GM10266 (cell line): Measurements from ENCODE around the gene PADI3.

Source experiments
- DNase-seq: peaks from one replicate; pipeline ENCODE4 v3.0.0; 2012; ENCODE audit errors: extremely low spot score
- TF ChIP-seq, protein P1 (sequence below): IDR thresholded peaks from 2 replicates; pipeline ENCODE4 v1.5.1; 2012; ENCODE audit warnings: mild to moderate bottlenecking, low read depth; ENCODE audit not compliant: control insufficient read depth, insufficient read depth; ENCODE audit errors: missing control alignments

The PADI3 gene

DNA sequence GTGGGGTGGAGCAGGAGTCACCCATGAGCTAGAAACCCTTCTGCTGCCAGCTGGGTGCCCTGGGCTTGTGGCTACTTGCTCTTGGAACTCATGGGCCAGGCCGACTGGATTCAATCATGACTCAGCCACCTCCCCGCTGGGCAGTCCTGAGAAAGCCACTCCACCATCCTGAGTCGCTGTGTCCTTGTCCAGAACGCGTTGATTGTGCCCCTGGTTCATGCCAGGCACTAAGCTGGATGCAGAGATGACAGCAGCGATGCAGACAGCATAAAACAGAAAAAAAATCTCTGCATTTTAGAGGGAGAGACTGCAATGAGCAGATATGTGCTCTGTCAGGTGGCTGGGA, 33.4 kb upstream of the PADI3 start:
- TF ChIP-seq, protein P1, sequence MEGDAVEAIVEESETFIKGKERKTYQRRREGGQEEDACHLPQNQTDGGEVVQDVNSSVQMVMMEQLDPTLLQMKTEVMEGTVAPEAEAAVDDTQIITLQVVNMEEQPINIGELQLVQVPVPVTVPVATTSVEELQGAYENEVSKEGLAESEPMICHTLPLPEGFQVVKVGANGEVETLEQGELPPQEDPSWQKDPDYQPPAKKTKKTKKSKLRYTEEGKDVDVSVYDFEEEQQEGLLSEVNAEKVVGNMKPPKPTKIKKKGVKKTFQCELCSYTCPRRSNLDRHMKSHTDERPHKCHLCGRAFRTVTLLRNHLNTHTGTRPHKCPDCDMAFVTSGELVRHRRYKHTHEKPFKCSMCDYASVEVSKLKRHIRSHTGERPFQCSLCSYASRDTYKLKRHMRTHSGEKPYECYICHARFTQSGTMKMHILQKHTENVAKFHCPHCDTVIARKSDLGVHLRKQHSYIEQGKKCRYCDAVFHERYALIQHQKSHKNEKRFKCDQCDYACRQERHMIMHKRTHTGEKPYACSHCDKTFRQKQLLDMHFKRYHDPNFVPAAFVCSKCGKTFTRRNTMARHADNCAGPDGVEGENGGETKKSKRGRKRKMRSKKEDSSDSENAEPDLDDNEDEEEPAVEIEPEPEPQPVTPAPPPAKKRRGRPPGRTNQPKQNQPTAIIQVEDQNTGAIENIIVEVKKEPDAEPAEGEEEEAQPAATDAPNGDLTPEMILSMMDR, result no peak

DNA sequence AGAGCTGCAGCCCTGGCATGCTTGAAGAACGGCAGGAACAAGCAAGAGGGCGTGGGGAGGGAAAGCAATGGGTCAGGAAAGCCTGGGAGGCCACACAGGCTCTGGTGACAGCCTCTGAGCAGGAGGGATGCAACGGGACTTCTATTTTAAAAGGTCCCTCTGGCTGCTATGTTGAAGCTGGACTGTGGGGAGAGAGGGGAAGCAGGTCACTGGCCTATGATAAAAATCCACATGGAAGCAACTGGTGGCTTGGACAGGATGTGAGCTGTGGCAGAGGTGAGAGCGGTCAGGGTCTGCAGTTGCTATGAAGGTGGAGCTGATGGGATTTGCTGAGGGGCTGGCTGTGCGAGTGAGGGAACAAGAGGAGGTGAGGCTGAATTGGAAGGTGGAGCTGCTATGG, 32.8 kb upstream of the PADI3 start:
- TF ChIP-seq, protein P1, result no peak
- no peak for DNase-seq

More for the DNA sequence above, 33.4 kb upstream of the PADI3 start:
- DNase-seq, result no peak

DNA sequence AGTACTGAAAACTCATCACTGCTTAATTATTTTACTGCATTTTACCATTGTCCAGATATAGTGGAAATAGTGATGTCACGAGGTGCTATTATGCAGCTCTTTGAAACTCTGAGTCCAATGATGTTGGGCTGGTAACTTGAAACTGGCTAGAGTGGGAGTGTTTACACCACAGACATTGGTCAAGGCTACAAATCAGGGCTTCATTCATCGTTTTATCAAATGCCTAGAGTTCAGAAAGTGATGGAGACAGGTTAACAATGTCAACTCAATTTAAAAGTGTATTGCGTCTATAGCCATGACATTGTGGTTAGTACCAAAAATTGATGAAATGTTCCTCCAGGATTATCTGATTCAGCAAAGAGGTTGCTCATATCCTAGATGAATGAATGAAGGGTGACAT, 31.3 kb upstream of the PADI3 start:
- TF ChIP-seq, protein P1, result no peak
- DNase-seq, result no peak

DNA sequence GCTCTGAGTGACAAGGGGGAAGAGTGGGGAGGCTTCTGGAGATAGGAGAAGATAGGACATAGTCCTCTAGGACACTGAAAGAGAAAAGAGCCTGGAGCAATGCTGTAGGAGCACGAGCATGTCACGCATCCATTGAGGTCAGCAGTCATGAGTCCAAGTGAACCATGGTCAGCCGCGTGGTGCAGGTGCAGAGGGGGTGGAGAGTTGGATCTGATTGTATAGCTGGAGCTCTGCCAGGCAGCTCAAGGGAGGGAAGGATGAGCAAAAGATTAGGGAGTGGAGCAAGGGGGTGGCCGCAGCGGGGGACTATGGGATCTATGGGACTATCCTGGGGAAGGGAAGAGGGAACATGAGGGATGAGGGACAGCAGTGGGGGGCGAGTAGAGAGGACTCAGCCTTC, 30.0 kb upstream of the PADI3 start:
- TF ChIP-seq, protein P1, result no peak
- no peak for DNase-seq

DNA sequence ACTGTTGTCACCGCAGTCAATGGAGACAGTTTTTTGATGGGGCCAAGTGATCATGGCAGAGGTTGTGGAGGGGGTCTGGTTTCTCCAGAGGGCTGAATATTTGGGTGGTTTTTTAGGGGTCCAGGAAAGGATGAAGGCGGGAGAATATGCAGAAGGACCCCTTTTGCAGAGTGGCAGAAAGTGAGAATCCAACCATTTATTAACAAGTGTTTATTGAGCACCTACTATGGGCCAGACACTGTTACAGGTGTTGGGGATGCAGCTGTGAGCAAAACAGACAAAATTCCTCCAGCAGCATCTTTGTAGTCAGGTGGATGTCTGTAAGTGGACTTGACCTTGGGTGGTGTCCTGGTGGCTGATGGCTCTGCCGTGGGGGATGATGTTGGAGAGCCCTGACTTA, 28.6 kb upstream of the PADI3 start:
- TF ChIP-seq, protein P1, result no peak

DNA sequence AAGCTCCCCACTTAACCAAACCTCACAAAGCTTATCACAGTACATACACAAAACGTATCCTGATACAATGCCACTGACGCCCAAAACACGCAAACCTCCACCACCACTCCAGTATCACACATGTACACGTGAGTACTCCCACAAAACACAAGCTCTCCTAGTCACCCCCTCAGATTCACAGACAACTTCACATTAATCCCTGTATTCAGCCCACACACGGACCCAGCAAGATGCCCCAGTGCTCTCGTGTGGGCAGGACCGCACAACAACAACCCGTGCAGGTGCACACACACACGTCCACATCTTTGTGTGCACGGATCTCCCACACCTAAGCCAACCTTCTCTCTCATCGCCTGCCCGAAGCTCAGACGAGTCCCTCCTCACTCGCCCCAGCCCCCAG, 26.3 kb upstream of the PADI3 start:
- DNase-seq, result no peak
- TF ChIP-seq, protein P1, result no peak

More for the DNA sequence above, 28.6 kb upstream of the PADI3 start:
- DNase-seq, result no peak

DNA sequence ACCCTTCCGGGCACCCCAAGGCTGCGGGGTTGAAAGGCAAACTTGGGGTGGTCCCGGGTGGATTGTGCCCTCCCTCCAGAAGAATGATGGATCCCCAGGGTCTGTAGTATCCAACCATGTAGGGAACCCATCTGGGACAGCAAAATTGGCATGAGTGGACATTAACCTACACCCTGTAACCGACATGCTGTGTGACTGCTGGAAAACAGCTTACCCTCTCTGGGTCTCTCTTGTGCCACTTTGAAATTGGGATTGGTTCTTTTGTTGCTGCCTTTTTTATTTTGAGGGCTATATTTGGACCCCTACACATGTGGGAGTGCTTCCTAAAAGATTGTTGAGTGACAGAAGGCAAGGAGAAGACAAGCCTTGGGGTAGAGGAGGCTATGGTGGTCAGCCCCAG, 24.5 kb upstream of the PADI3 start:
- no peak for DNase-seq
- TF ChIP-seq, protein P1, result no peak
